Measurements from ENCODE around the gene PSMB5.

The PSMB5 gene

DNA sequence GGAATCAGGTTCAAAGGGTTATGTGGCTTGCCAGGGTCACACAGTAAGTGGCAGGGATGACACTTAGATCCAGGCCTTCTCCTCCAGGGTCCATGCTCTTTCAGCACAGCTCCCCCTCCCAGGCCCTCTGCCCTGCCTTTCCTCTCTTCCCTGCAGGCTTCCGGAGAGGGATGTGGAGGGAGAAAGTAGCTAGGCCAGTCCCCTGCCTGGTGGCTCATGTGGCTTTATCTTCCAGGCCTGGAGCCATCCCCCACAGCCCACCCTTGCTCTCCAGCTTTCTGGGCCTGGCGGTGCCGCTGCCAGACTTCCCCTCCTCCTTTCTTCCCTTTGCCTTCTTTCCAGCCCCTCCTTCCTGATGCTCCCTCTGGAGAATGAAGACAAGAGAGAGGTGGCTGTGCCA, 9.1 kb upstream of the PSMB5 start:
- no peak for DNase-seq (ENCODE audit: low spot score)

DNA sequence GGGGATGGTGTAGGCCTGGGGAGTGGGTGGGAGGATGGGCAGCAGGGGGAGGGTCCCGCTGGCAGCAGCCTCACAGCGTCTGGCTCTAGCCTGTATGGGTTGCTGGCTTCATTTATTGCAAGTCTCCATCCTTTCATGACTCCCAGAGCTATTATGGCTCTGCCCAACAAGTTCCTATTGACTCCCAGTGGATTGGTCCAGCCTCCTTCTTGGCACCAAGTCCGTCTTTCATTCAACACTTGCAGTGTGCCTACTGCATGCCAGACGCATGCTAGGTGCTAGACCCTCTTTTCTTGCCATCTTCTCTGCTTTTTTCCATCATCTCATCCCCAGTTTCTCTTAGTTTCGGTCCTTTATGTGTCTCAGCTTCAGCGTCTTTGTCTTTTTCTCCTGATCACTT, 8.4 kb upstream of the PSMB5 start:
- DNase-seq (ENCODE audit: low spot score): no peak

- no peak for DNase-seq (ENCODE audit: low spot score)
Measured at GRCh38 chr14:23042162-23042965, 7.7 kb upstream of the PSMB5 start, which contains the start of gene PSMB11. Gene PSMB11 (plus strand): TSS chr14:23042212. CDS start chr14:23042226, 14 bp downstream.

DNA sequence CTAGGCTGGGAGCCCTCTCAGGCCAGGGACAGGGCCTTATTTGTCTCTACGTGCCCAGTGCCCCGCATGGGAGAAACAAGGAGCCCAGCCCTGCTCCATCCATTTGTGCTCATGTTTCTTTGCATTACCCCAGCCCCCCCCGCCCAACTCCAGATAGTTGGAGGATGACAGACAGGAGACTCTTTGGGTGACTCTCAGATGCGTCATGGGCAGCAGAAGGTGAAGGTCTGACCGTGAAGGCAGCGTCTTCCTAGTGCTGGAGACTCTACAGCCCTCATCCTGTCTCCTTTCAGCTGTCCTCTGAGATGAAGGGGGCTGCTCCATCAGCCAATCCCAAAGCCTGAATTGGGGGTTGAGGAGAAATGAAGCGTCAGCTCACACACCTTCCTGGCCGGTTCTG, 7.0 kb upstream of the PSMB5 start:
- DNase-seq (ENCODE audit: low spot score): no peak

DNA sequence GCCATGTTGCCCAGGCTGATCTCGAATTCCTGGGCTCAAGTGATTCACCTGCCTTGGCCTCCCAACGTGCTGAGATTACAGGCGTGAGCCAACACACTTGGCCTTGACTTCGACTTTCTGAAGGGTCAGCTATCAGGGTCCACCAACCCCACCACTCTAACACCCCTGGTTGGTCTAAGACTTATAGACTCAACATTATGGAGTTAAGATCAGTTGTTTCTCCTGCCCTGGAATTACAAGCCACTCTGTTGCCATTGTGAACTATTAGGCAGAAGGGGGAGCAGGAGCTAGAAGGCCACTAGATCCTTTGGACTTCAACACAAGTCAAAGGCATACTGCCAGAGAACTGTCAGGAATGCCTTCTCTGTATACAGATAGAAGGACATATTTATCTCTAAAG, 5.4 kb upstream of the PSMB5 start:
- DNase-seq (ENCODE audit: low spot score): no peak

DNA sequence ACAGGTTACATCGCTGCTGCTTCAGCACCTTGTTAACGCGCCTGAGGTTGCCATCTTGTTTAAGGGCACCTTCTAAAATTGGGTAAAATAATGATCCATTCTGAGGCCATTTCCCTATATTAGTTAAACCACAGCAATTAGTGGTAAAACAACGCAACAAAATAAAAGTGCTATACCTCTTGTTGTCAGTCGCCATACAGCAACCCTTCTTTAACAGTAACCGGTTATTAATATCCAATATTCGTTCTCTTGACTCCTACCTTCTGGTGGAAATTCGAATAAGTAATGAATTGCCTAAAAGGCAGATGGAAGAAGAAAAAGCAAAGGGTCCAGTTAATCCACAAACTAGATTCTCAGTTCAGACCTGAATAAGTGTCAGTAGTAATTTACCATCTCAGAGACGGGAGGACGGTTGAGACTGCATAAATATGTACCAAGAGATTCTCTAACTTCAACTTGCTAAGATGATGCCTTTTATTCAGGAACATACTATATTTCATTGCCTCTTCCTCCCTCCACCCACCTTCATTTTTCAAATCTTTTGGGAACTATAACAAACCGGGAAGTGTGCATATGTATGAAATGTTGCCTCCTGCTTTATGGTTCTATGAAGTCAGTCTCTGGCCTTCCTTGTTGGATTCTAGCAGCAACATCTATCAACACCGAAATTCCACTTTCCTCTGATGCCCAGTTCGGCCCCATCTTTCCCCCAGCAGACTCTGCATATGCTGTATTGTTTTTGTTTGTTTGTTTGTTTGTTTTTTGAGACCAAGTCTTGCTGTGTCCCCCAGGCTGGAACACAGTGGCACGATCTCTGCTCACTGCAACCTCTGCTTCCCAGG, 824 bp upstream of the PSMB5 start:
- DNase-seq (ENCODE audit: low spot score): no peak

- no peak for DNase-seq (ENCODE audit: low spot score)
Measured at GRCh38 chr14:23033801-23034497, 751 bp downstream of the PSMB5 start.

DNA sequence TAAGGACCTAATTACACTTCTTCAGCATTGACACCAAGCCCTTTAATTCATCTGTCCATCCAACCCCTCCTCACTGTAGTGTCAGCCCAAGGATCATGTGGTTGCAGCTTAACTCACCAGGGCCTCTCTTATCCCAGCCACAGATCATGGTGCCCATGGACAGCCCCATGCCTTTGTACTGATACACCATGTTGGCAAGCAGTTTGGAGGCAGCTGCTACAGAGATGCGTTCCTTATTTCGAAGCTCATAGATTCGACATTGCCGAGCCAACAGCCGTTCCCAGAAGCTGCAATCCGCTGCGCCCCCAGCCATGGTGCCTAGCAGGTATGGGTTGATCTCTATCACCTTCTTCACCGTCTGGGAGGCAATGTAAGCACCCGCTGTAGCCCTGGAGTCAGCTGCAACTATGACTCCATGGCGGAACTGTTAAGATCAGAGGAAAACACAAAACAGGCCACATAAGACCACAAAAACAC, 1.4 kb downstream of the PSMB5 start:
- no peak for DNase-seq (ENCODE audit: low spot score)

DNA sequence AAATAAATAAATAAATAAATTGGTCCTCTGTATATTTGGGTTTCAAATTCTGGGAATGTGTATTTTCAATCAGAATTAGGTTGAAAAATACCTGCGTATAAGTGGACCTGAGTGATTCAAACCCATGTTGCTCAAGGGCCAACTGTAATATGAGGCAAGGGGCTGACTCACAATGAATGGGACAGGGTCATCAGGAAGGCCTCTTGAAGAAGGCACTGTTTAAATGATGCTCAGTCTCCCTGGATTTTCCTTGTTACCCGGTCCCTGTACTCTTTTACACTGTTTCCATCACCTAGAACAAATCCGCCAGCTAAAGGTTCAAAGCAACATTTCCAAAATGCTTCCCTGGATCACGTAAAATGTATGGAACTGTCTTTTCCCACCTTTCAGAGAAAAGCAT, 3.8 kb downstream of the PSMB5 start:
- DNase-seq (ENCODE audit: low spot score): no peak

DNA sequence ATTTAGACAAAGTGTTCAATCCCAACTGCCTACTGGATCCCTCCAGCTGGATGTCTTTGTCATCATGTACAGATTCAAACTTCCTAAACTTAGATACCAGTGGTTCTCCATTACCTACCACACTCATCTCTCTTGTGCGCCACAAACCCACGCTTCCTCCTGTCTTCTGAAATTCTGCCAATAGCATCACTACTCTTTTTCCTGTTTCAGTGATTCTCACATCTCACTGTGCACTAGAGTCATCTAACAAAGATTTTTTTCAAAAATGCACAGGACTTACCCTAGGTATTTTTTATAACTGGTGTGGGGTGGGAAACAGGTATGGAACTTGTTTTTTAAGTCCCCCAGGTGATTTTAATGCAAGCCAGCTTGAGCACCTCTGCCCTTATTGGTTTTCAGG, 5.9 kb downstream of the PSMB5 start:
- DNase-seq (ENCODE audit: low spot score): no peak

DNA sequence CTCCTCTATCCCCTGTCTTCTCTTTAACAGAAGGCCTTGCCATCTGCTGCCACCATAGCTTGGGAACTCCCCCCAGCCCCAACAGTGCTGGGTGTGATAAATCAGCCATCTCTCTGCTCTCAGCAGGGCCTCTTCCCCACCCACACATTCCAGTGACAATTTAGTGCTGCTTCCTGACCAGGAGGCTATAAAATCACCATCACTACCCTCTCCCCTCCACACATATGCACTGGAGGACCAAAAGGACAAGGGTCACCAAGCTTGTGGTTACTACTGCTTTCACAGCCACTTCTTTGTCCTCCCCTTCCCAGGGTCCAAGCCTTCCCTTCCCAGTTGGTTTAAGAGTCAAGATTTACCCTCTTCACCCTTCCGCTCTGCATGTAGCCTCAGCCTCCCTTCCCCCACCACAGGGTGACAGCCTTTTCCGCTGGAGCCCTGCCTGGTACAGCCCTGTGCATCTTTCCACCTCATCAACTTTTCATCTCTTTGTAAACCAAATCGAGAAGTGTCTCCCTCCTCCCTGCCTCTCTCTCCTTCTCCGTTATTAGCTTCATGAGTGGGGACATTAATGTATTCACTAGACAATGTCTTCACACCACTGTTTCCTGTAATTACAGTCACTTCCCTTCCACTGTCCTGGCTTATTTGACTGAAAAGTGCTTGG, 9.4 kb downstream of the PSMB5 start:
- no peak for DNase-seq (ENCODE audit: low spot score)

DNA sequence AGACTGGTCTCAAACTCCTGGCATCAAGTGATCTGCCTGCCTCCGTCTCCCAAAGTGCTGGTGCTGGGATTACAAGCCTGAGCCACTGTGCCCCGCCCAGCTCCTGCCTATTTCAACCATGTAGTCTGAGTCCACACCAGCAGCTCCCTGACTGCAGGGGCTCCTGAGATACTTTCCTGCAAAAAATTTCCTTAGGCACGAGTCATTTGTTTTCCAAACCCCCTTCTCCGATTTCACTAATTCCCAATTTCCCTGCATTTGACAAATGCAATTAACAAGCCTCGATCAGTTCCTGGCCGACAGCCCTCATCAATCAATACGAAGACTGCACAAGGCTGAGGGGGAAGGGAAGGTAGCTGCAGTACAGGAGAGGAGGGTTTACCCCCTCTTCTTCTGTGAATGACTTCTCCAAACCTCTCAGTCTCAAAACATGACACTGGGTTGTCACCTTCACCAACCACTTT, 10.1 kb downstream of the PSMB5 start:
- DNase-seq (ENCODE audit: low spot score): no peak

DNA sequence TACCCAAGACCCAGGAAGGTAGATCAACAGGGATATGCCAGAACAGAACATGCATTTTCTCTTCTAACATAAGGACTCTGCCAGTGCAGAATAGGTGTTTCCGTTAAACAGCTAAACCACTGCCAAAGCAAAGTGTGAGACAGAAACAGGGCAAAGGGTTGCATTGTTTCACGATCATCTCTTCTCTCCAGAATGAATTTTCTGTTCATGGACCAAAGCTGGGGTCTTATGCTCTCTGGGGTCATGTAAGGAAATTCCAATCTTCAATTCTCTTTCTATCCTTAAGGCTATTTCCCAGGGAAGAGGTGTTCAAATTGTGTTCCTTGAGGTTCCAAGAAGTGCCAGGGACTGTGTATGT, 10.9 kb downstream of the PSMB5 start:
- no peak for DNase-seq (ENCODE audit: low spot score)

DNA sequence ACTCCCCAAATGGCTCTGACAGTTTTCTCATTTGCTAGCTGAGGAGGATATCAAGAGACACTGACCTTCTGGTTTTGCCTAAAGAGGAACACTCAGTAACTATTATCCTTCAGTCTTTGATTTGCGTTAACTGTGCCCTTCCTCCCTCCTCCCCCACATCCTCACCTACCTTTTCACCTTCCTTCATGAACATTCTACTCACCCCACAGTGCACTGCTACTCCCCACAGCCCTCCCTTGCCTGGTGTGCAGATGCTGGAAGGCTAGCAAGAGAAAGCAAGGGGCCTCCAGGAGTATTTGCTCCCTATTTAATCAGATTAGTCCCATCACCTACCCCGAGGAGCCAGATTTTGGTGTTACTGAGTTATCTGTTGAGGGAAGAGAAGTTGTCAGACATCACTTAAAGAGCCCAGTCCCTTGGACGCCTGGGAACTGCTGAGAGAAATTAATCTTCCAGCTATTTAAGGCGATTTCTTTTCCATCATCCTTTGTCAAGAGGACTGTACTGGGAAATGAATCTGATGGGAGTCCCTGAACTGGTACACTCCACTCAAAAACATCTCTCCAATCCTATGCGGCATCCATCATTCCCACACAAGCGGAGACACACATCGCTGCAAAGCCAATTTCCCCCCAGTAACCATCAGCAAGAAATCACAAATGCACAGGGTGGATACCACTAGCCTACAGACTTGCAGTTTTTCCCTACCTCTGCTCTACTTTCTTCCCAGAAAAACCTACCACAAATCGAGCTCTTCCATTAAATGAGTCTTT, 11.5 kb downstream of the PSMB5 start:
- DNase-seq (ENCODE audit: low spot score): no peak

DNA sequence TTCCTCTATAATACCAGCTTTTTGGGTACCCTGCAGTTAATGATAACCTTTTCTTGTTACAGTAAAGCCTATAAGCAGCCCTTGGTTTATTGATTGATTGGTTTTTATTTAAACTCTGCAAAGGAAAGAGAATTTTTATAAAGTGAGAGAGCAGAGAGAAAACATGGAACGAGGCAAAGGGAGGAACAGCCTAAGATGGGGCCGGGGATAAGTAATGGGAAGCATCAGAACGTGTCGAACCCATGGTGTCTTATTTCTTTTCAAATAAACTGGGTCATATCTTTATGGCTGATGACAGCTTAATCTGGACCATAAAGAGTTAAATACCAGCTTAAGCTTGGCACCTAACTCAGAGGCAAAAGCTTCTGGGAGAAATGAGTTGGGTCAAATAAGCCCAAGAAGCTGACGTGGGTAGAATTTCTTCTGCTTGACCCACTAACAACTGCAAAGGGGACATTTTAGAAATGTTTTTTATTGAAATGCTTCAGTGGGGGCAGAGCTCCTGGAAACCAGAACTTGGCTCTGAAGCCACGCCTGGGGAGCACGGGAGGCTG, 12.7 kb downstream of the PSMB5 start:
- DNase-seq (ENCODE audit: low spot score): no peak

DNA sequence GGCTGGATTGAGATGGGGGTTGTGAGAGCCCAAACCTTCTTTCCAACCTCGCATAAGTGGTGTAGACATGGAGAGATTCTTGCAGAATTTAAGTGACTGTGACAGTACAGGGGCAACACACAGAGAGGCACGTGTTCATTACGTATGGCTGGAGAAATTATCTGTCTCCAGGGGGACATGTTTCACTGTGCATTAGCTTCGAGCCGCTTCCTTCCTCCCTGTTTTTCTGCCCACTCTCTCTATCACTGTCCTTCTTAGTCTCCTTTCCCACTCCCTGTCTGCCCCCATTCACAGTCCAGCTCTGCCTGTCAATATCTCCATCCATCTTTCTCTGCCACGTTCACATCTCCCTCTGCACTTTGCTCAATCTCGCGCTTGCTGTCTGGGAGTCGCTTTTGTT, 13.3 kb downstream of the PSMB5 start:
- DNase-seq (ENCODE audit: low spot score): no peak

GRCh38 chr14:23020143-23021128, 14.3 kb downstream of the PSMB5 start:
- DNase-seq (ENCODE audit: low spot score): no peak

DNA sequence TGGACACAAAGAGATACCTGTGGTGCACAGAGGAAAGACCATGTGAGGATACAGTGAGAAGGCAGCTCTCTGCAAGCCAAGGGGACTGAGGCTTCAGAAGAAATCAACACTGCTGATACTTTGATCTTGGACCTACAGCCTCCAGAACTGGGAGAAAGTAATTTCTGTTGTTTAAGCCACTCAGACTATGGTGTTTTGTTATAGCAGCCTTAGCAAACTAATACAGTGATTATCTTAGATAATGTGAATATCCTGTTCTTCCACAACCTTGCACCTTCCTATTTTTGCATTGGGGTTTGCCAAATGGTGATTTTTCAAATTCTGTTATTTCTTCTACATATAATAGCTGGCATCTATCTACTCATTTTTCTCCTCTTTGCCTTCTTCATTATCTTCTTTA, 16.6 kb downstream of the PSMB5 start:
- no peak for DNase-seq (ENCODE audit: low spot score)

DNA sequence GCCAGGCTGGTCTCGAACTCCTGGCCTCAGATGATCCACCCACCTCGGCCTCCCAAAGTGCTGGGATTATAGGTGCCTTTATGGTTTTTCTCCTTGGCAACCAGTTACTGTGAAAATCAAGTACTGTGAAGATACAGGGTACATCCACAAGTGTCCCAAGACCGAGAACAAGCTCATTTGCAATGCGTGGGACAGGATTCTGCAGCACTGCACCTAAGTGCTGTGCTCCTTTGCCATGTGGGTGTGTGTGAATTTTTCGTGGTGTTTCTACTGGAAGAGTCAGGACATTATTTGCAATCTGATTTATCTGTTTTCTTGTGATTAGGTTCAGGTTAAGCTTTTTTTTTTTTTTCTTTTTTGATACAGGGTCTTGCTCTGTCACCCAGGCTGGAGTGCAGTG, 17.6 kb downstream of the PSMB5 start:
- no peak for DNase-seq (ENCODE audit: low spot score)

GRCh38 chr14:23015618-23016017, 19.1 kb downstream of the PSMB5 start:
- DNase-seq (ENCODE audit: low spot score): no peak

All from hepatic stellate cell (primary cell).